PC-3 (cell line): Measurements from ENCODE around the gene RNF26.

Experiments used
- EZH2 ChIP-seq: fragments of 300-600 bp; sonication (generic); IDR thresholded peaks from one replicate; pipeline ENCODE4 v1.6.1; 2017; ENCODE audit warnings: antibody characterized with exemption, mild to moderate bottlenecking, low read length; ENCODE audit not compliant: unreplicated experiment
- EZH2phosphoT487 ChIP-seq: fragments of 300-600 bp; sonication (generic); IDR thresholded peaks from 2 replicates; pipeline ENCODE4 v1.6.1; 2018; ENCODE audit warnings: mild to moderate bottlenecking, antibody characterized with exemption, low read length, borderline replicate concordance
- TF ChIP-seq, protein P1 (sequence below): fragments of 300-600 bp; sonication (generic); conservative IDR thresholded peaks from 2 replicates; pipeline ENCODE4 v1.5.1; 2017; ENCODE audit warnings: antibody characterized with exemption, low read depth, mild to moderate bottlenecking, low read length

DNA sequence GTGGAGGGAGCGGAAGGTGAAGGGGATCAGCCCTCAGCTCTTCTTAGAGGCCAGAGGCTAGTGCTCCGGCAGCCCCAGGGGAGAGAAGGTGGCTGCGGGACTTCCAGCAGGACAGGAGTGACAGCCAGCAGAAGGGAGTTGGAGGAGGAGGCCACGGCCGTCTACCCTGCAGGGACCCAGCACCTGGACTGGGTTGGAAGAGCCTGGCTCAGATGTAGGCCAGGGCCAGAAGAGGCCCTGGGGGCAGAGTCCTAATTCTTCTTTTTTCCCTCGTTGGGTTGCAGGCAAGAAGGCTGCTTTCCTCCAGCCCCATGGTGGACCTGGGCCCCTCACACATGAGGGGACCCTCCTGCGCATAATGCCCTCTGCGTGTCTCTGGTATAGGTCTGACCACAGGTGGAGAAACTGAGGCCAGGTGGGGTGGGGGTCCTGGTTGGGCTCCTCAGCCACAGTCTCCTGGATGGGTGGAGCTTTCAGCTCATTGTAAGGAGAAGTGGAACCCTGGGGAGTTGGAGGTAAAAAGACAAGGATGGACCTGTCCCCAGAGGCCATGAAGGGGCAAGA lies 15.1 kb upstream of the RNF26 start:
- TF ChIP-seq, protein P1, sequence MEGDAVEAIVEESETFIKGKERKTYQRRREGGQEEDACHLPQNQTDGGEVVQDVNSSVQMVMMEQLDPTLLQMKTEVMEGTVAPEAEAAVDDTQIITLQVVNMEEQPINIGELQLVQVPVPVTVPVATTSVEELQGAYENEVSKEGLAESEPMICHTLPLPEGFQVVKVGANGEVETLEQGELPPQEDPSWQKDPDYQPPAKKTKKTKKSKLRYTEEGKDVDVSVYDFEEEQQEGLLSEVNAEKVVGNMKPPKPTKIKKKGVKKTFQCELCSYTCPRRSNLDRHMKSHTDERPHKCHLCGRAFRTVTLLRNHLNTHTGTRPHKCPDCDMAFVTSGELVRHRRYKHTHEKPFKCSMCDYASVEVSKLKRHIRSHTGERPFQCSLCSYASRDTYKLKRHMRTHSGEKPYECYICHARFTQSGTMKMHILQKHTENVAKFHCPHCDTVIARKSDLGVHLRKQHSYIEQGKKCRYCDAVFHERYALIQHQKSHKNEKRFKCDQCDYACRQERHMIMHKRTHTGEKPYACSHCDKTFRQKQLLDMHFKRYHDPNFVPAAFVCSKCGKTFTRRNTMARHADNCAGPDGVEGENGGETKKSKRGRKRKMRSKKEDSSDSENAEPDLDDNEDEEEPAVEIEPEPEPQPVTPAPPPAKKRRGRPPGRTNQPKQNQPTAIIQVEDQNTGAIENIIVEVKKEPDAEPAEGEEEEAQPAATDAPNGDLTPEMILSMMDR = no peak
- TF ChIP-seq EZH2 (no peak), EZH2phosphoT487 (no peak)
